GM12878 (cell line): ENCODE data around the gene UNC119B. TPM values are rescaled to one million over a fixed set of nuclear protein-coding genes. Genes with fewer than 3 reads are reported as not detected.

ENCODE experiments used
- ASH2L ChIP-seq: fragments of 300-600, 200-600 bp; sonication (generic); IDR thresholded peaks from 2 replicates; pipeline ENCODE4 v1.6.1; 2017; ENCODE audit warnings: low read depth, mild to moderate bottlenecking, borderline replicate concordance
- BACH1 ChIP-seq: fragments of 450-650 bp; IDR thresholded peaks from 2 replicates; pipeline ENCODE4 v1.6.1; 2017; ENCODE audit warnings: mild to moderate bottlenecking, borderline replicate concordance
- CBX3 ChIP-seq: fragments of 200-600 bp; sonication (generic); IDR thresholded peaks from 2 replicates; pipeline ENCODE4 v1.6.1; 2016; ENCODE audit warnings: low read depth, borderline replicate concordance
- CHD4 ChIP-seq: fragments of 200-600 bp; sonication (generic); IDR thresholded peaks from 2 replicates; pipeline ENCODE4 v1.6.1; 2016; ENCODE audit warnings: mild to moderate bottlenecking
- E2F4 ChIP-seq: IDR thresholded peaks from 2 replicates; pipeline ENCODE4 v1.6.1; 2012; ENCODE audit warnings: low read depth, low read length, improper control_type of control experiment
- EED ChIP-seq: sonication (generic); IDR thresholded peaks from 2 replicates; pipeline ENCODE4 v1.6.1; 2016; ENCODE audit warnings: antibody characterized with exemption, low read depth
- ELK1 ChIP-seq: IDR thresholded peaks from 2 replicates; pipeline ENCODE4 v1.6.1; 2012; ENCODE audit warnings: low read depth, low read length, improper control_type of control experiment
- EP300 ChIP-seq, 2 experiments: fragments of 150-350 bp in 1 of 2; IDR thresholded peaks; 2 replicates each; pipeline ENCODE4 v1.6.1; 2011 to 2012; ENCODE audit warnings: low read depth in 2 of 2, low read length in 2 of 2, borderline replicate concordance in 1 of 2, improper control_type of control experiment in 1 of 2, inconsistent platforms in 1 of 2; ENCODE audit not compliant: control insufficient read depth in 1 of 2
- HCFC1 ChIP-seq: fragments of 150-350 bp; IDR thresholded peaks from 2 replicates; pipeline ENCODE4 v1.6.1; 2014; ENCODE audit warnings: low read length
- HDAC6 ChIP-seq: fragments of 200-600 bp; sonication (generic); IDR thresholded peaks from one replicate; pipeline ENCODE4 v1.8.0; 2017; ENCODE audit warnings: antibody characterized with exemption; ENCODE audit not compliant: unreplicated experiment
- HSF1 ChIP-seq: fragments of 150-350 bp; IDR thresholded peaks from 2 replicates; pipeline ENCODE4 v1.6.1; 2014; ENCODE audit warnings: mild to moderate bottlenecking, low read depth, low read length
- IKZF1 ChIP-seq: fragments of 450-650 bp; conservative IDR thresholded peaks from 2 replicates; pipeline ENCODE4 v1.6.1; 2017; ENCODE audit warnings: antibody characterized with exemption, mild to moderate bottlenecking
- IKZF2 ChIP-seq, 2 experiments: fragments of 450-650 bp; IDR thresholded peaks; 2 replicates each; pipeline ENCODE4 v1.6.1; 2017; ENCODE audit warnings: mild to moderate bottlenecking in 2 of 2, moderate library complexity in 2 of 2
- KAT2A ChIP-seq: conservative IDR thresholded peaks from 2 replicates; pipeline ENCODE4 v1.6.1; 2011; ENCODE audit warnings: low read depth, low read length; ENCODE audit not compliant: control insufficient read depth
- MAX ChIP-seq: IDR thresholded peaks from 2 replicates; pipeline ENCODE4 v1.6.1; 2012; ENCODE audit warnings: low read depth, low read length, improper control_type of control experiment
- MLLT1 ChIP-seq: fragments of 450-650 bp; IDR thresholded peaks from 2 replicates; pipeline ENCODE4 v1.6.1; 2016; ENCODE audit warnings: mild to moderate bottlenecking
- NFXL1 ChIP-seq: fragments of 450-650 bp; IDR thresholded peaks from 2 replicates; pipeline ENCODE4 v1.6.1; 2017; ENCODE audit warnings: antibody characterized with exemption, mild to moderate bottlenecking, borderline replicate concordance
- NFYB ChIP-seq: IDR thresholded peaks from 2 replicates; pipeline ENCODE4 v1.6.1; 2011; ENCODE audit warnings: low read depth, mild to moderate bottlenecking, low read length, improper control_type of control experiment, moderate library complexity; ENCODE audit not compliant: insufficient read depth
- PAX5 ChIP-seq: IDR thresholded peaks from 2 replicates; pipeline ENCODE4 v1.6.1; 2011; ENCODE audit warnings: low read depth, low read length, borderline replicate concordance
- PAX8 ChIP-seq: fragments of 450-650 bp; IDR thresholded peaks from 2 replicates; pipeline ENCODE4 v1.6.1; 2017; ENCODE audit warnings: mild to moderate bottlenecking, moderate library complexity
- PML ChIP-seq: IDR thresholded peaks from 2 replicates; pipeline ENCODE4 v1.6.1; 2012; ENCODE audit warnings: low read length, inconsistent platforms
- POLR2AphosphoS5 ChIP-seq: IDR thresholded peaks from 2 replicates; pipeline ENCODE4 v1.6.1; 2011; ENCODE audit warnings: mild to moderate bottlenecking, low read length, inconsistent platforms
- SREBF2 ChIP-seq: IDR thresholded peaks from 2 replicates; pipeline ENCODE4 v1.6.1; 2012; ENCODE audit warnings: mild to moderate bottlenecking, low read length
- TAF1 ChIP-seq: IDR thresholded peaks from 2 replicates; pipeline ENCODE4 v1.6.1; 2011; ENCODE audit warnings: mild to moderate bottlenecking, low read depth, low read length, borderline replicate concordance
- WRNIP1 ChIP-seq: IDR thresholded peaks from 2 replicates; pipeline ENCODE4 v1.6.1; 2011; ENCODE audit warnings: low read depth, low read length, improper control_type of control experiment, borderline replicate concordance
- polyA plus RNA-seq, 11 experiments: library from polyadenylated mRNA; depleted of rRNA in 4 of 11; unstranded in 6 of 11; stranded (reverse) in 5 of 11; fragments of >200 nt; fragmentation: Nextera tagmentation in 4 of 11; fragmentation: Illumina TruSeq in 1 of 11; extraction: Ambion mirVana in 4 of 11; extraction: Trizol in 1 of 11; gene quantifications; 1 replicate in 1 of 11; 2 replicates in 10 of 11; pipeline versions ENCODE4 v1.2.1 to v1.2.3, GENCODE V29; 2011 to 2016; ENCODE audit warnings: inconsistent platforms in 2 of 11, missing spikeins in 2 of 11, low read depth in 1 of 11
- total RNA-seq, 4 experiments: library from RNA; depleted of rRNA in 3 of 4; stranded (reverse); fragments of >200 nt in 3 of 4; fragmentation: Illumina TruSeq in 1 of 4; extraction: Trizol in 1 of 4; gene quantifications; 2 replicates each; pipeline versions ENCODE4 v1.2.1 to v1.2.3, GENCODE V29; 2013 to 2021

UNC119B gene
- total and polyA plus RNA-seq, 10 of the 15 experiments (the other 5 are each of a cell fraction or from before 2014, with no cell fraction given) = 4.3 to 31.5 (median 10.5) TPM

GRCh38 chr12:120686690-120687577 lies 23.3 kb upstream of the UNC119B start, which contains the start of gene MLEC (continued):
- TF ChIP-seq PAX5 (0 out of 2 replicates have a peak, but pooled peaks have one; percentile 17), HSF1 (no peak), CBX3 (no peak), E2F4 (peak; percentile 57; the same call in 1 of the 2 replicates), PML (0 out of 2 replicates have a peak, but pooled peaks have one; percentile 45), BACH1 (peak; percentile 59), ASH2L (no peak), CHD4 (no peak), SREBF2 (peak; percentile 82), HCFC1 (peak; percentile 86), KAT2A (no peak), NFYB (peak; percentile 82), POLR2AphosphoS5 (peak; percentile 71), PAX8 (no peak), TAF1 (0 out of 2 replicates have a peak, but pooled peaks have one; percentile 45), EP300 (IDR thresholded peaks at IDR 0.05; ENCODE audit: borderline replicate concordance in 1 of 2, control insufficient read depth in 1 of 2, low read depth in 2 of 2, low read length in 2 of 2) (peak in 1 of 2 experiments; percentile 21; a peak in 1 of 4 replicates), EED (peak; percentile 83), IKZF2 (IDR thresholded peaks at IDR 0.05) (peak; percentile 70 to 74; a peak in 3 of 4 replicates), MAX (peak; percentile 80; the same call in 1 of the 2 replicates), MLLT1 (peak; percentile 83), WRNIP1 (peak; percentile 87), ELK1 (peak; percentile 97), HDAC6 (no peak), IKZF1 (peak; percentile 91), NFXL1 (no peak)
